ENCODE data around the gene MTHFSD.

MTHFSD gene

GRCh38 chr16:86491640-86492023, 63.4 kb downstream of the MTHFSD start:
- peaks cover 12% of the 10 kb centered on the region for H3K9me3 Mint-ChIP-seq
- no peak overlapping the region for H3K4me3 Mint-ChIP-seq
- TF ChIP-seq, protein P1, sequence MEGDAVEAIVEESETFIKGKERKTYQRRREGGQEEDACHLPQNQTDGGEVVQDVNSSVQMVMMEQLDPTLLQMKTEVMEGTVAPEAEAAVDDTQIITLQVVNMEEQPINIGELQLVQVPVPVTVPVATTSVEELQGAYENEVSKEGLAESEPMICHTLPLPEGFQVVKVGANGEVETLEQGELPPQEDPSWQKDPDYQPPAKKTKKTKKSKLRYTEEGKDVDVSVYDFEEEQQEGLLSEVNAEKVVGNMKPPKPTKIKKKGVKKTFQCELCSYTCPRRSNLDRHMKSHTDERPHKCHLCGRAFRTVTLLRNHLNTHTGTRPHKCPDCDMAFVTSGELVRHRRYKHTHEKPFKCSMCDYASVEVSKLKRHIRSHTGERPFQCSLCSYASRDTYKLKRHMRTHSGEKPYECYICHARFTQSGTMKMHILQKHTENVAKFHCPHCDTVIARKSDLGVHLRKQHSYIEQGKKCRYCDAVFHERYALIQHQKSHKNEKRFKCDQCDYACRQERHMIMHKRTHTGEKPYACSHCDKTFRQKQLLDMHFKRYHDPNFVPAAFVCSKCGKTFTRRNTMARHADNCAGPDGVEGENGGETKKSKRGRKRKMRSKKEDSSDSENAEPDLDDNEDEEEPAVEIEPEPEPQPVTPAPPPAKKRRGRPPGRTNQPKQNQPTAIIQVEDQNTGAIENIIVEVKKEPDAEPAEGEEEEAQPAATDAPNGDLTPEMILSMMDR (IDR thresholded peaks at IDR 0.05; ENCODE audit: unreplicated experiment in 3 of 3): no peak
- peaks cover 100% of the 10 kb centered on the region for H3K27me3 Mint-ChIP-seq (ENCODE audit: low read depth)
- H3K36me3 Mint-ChIP-seq (ENCODE audit: low read depth): no peaks in the 10 kb centered on the region
- H3K27ac Mint-ChIP-seq: no peak overlapping the region
- peaks cover 5% of the 10 kb centered on the region for H3K4me1 Mint-ChIP-seq

GRCh38 chr16:86490859-86491639, 64.0 kb downstream of the MTHFSD start:
- Mint-ChIP-seq H3K27me3 (ENCODE audit: low read depth) (peaks cover 100% of the 10 kb centered on the region), H3K36me3 (ENCODE audit: low read depth) (no peaks in the 10 kb centered on the region), H3K27ac (no peak overlapping the region), H3K4me3 (no peak overlapping the region), H3K4me1 (peaks cover 5% of the 10 kb centered on the region), H3K9me3 (peaks cover 12% of the 10 kb centered on the region)
- TF ChIP-seq, protein P1 (IDR thresholded peaks at IDR 0.05; ENCODE audit: unreplicated experiment in 3 of 3): no peak

DNA sequence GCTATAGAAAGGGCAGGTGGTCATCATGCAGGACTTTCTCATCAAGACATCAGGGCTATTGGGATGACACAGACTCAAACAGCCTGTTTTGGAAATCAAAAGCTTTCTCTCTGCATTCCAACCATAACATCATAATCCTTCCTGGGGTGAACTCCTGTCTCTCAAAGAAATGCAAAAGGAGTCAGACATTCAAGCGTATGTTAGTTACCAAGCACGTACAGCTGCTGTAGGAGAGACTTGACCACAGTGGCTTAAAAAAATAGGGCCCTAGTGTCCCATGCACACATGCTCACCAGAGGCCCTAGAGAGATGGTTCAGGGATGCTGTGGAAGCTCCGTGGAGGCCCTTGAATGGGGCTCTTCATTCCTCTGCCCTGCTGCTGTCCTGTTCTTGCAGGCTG, 69.3 kb downstream of the MTHFSD start:
- peaks cover 18% of the 10 kb centered on the region for H3K9me3 Mint-ChIP-seq
- H3K27ac Mint-ChIP-seq: no peak overlapping the region
- H3K36me3 Mint-ChIP-seq (ENCODE audit: low read depth): no peaks in the 10 kb centered on the region
- TF ChIP-seq, protein P1 (IDR thresholded peaks at IDR 0.05; ENCODE audit: unreplicated experiment in 3 of 3): no peak
- H3K27me3 Mint-ChIP-seq (ENCODE audit: low read depth): peaks cover 100% of the 10 kb centered on the region
- H3K4me3 Mint-ChIP-seq: no peak overlapping the region
- H3K4me1 Mint-ChIP-seq: no peaks in the 10 kb centered on the region

DNA sequence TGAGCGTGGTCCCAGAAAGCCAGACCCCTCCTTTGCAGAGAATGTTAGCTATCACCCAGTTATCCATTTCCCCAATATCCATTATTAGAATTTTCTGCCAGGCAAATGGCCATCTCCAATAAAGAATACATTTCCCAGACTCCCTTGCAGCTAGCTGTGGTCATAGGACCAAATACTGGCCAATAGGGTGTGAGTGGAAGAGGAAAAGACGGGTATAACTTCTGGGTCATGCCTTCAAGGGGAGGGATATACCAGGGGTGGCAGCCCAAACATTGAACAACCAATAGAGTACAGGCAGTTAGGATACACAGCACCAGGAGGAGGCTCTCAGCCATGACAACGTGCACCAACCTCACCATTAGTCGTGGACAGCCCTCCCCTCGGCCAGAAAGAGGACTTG, 70.8 kb downstream of the MTHFSD start:
- TF ChIP-seq, protein P1 (IDR thresholded peaks at IDR 0.05; ENCODE audit: unreplicated experiment in 3 of 3): no peak
- H3K27ac Mint-ChIP-seq: no peak overlapping the region
- peaks cover 100% of the 10 kb centered on the region for H3K27me3 Mint-ChIP-seq (ENCODE audit: low read depth)
- H3K9me3 Mint-ChIP-seq: peaks cover 13% of the 10 kb centered on the region
- H3K4me3 Mint-ChIP-seq: no peak overlapping the region
- no peaks in the 10 kb centered on the region for H3K36me3 Mint-ChIP-seq (ENCODE audit: low read depth)
- no peaks in the 10 kb centered on the region for H3K4me1 Mint-ChIP-seq

DNA sequence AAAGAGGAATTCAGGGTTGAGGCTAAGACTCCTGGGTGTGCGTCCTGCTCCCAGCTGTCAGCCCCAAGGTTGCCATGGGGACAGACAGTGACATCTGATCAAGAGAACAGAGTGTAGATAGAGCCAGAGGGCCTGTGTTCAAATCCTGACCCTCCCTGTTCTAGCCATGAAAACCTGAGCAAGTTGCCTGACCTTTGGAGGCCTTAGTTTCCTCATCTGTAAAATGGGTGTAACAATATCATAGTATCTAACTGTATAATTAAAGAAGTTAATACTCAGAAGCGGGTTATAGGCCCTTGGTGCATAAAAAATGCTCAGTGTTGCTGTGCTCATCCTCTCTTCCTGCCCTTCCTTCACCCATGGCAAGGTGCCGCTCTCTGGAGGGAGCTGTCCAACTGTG, 73.4 kb downstream of the MTHFSD start:
- H3K27ac Mint-ChIP-seq: no peak overlapping the region
- no peak overlapping the region for H3K4me3 Mint-ChIP-seq
- H3K9me3 Mint-ChIP-seq: peaks cover 13% of the 10 kb centered on the region
- TF ChIP-seq, protein P1 (IDR thresholded peaks at IDR 0.05; ENCODE audit: unreplicated experiment in 3 of 3): no peak
- peaks cover 5% of the 10 kb centered on the region for H3K4me1 Mint-ChIP-seq
- H3K27me3 Mint-ChIP-seq (ENCODE audit: low read depth): peaks cover 98% of the 10 kb centered on the region
- H3K36me3 Mint-ChIP-seq (ENCODE audit: low read depth): no peaks in the 10 kb centered on the region

DNA sequence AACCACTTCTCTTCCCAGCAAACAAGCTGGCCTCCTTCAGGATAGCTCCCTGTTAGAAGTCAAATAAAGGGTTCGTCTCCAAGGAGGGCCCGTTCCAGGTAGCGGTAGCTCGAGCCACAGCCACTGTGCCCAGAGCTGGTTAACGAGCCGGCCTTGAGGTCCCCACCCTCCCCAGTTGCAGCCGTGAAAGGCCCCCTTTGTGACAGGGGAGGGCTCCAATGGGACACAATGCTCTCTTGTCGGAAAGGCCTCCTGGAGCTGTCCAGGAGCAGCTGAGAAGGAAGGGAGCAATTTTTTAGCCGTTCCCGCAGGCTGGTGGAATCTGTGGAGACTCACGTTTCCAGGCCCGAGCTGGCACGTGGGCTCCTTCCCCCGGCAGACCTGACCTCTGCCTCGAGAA, 74.6 kb downstream of the MTHFSD start:
- Mint-ChIP-seq H3K36me3 (ENCODE audit: low read depth) (no peaks in the 10 kb centered on the region), H3K27me3 (ENCODE audit: low read depth) (peaks cover 98% of the 10 kb centered on the region), H3K4me3 (no peak overlapping the region), H3K4me1 (peaks cover 5% of the 10 kb centered on the region), H3K27ac (no peak overlapping the region), H3K9me3 (peaks cover 10% of the 10 kb centered on the region)
- TF ChIP-seq, protein P1 (IDR thresholded peaks at IDR 0.05; ENCODE audit: unreplicated experiment in 3 of 3): no peak

All from nephron (organoid).